ENCODE data around the gene IZUMO4. TPM values are rescaled to one million over a fixed set of nuclear protein-coding genes. Genes with fewer than 3 reads are reported as not detected.
A peak's percentile ranks its signal among the peaks of the same experiment; 100 is the strongest.

The IZUMO4 gene
- total RNA-seq, 2 experiments from 2014 or later = 17.4 to 17.9 TPM

GRCh38 chr19:2111886-2112285 is 15.2 kb downstream of the IZUMO4 start:
- Histone ChIP-seq H3K4me1 (ENCODE audit: insufficient read depth, low read length) (peaks cover 11% of the 10 kb centered on the region), H3K27me3 (ENCODE audit: control insufficient read depth in 1 of 2, insufficient read depth in 2 of 2, low read length in 2 of 2) (no peaks in the 10 kb centered on the region), H3K27ac (ENCODE audit: low read depth in 1 of 2, low read length in 2 of 2) (no peak overlapping the region), H3K9me3 (ENCODE audit: control insufficient read depth in 1 of 2, insufficient read depth in 1 of 2, low read length in 2 of 2) (no peaks in the 10 kb centered on the region), H3K36me3 (ENCODE audit: insufficient read depth, low read length) (peaks cover 92% of the 10 kb centered on the region), H3K4me3 (ENCODE audit: low read length) (no peak overlapping the region)
- ChIA-PET POLR2A (no interaction called here), CTCF (no interaction called here)
- Mint-ChIP-seq H3K4me3 (no peak overlapping the region), H3K27ac (no peak overlapping the region), H3K27me3 (no peaks in the 10 kb centered on the region), H3K9me3 (no peaks in the 10 kb centered on the region), H3K36me3 (ENCODE audit: low read depth) (peaks cover 63% of the 10 kb centered on the region), H3K4me1 (ENCODE audit: low read depth) (no peaks in the 10 kb centered on the region)
- DNase-seq (no peak), ATAC-seq (ENCODE audit: poor library complexity) (no peak)
- no peak for TF ChIP-seq CTCF (IDR thresholded peaks at IDR 0.05)
- intact Hi-C loops (cut with DNase I, micrococcal nuclease) = no loop called here

GRCh38 chr19:2112516-2113320 is 16.0 kb downstream of the IZUMO4 start:
- Histone ChIP-seq H3K27ac (ENCODE audit: low read depth in 1 of 2, low read length in 2 of 2) (no peak overlapping the region), H3K36me3 (ENCODE audit: insufficient read depth, low read length) (peaks cover 97% of the 10 kb centered on the region), H3K9me3 (ENCODE audit: control insufficient read depth in 1 of 2, insufficient read depth in 1 of 2, low read length in 2 of 2) (no peaks in the 10 kb centered on the region), H3K4me1 (ENCODE audit: insufficient read depth, low read length) (peaks cover 11% of the 10 kb centered on the region), H3K4me3 (ENCODE audit: low read length) (no peak overlapping the region), H3K27me3 (ENCODE audit: control insufficient read depth in 1 of 2, insufficient read depth in 2 of 2, low read length in 2 of 2) (no peaks in the 10 kb centered on the region)
- DNase-seq (peak in 1 of 14 experiments; percentile 39), ATAC-seq (ENCODE audit: poor library complexity) (peak; percentile 14)
- Mint-ChIP-seq H3K27ac (no peak overlapping the region), H3K36me3 (ENCODE audit: low read depth) (peaks cover 57% of the 10 kb centered on the region), H3K4me1 (ENCODE audit: low read depth) (no peaks in the 10 kb centered on the region), H3K27me3 (no peaks in the 10 kb centered on the region), H3K4me3 (no peak overlapping the region), H3K9me3 (no peaks in the 10 kb centered on the region)
- POLR2A ChIA-PET = no interaction called here
- intact Hi-C loops (cut with DNase I, micrococcal nuclease) = no loop called here
- CTCF ChIA-PET = no interaction called here
- TF ChIP-seq CTCF (IDR thresholded peaks at IDR 0.05) = no peak

GRCh38 chr19:2113439-2114211 is 16.9 kb downstream of the IZUMO4 start:
- POLR2A ChIA-PET = no interaction called here
- H3K27ac ChIP-seq (ENCODE audit: low read depth in 1 of 2, low read length in 2 of 2) = no peak overlapping the region
- H3K36me3 ChIP-seq (ENCODE audit: insufficient read depth, low read length) = peaks cover 96% of the 10 kb centered on the region
- ATAC-seq (ENCODE audit: poor library complexity) (no peak), DNase-seq (no peak)
- no peaks in the 10 kb centered on the region for H3K27me3 ChIP-seq (ENCODE audit: control insufficient read depth in 1 of 2, insufficient read depth in 2 of 2, low read length in 2 of 2)
- Mint-ChIP-seq H3K9me3 (no peaks in the 10 kb centered on the region), H3K4me1 (ENCODE audit: low read depth) (no peaks in the 10 kb centered on the region), H3K36me3 (ENCODE audit: low read depth) (peaks cover 58% of the 10 kb centered on the region), H3K27me3 (no peaks in the 10 kb centered on the region), H3K4me3 (no peak overlapping the region), H3K27ac (no peak overlapping the region)
- TF ChIP-seq CTCF (IDR thresholded peaks at IDR 0.05) = no peak
- intact Hi-C loops (cut with DNase I, micrococcal nuclease) = no loop called here
- no peak overlapping the region for H3K4me3 ChIP-seq (ENCODE audit: low read length)
- peaks cover 11% of the 10 kb centered on the region for H3K4me1 ChIP-seq (ENCODE audit: insufficient read depth, low read length)
- H3K9me3 ChIP-seq (ENCODE audit: control insufficient read depth in 1 of 2, insufficient read depth in 1 of 2, low read length in 2 of 2) = no peaks in the 10 kb centered on the region
- CTCF ChIA-PET = no interaction called here
